ENCODE measurements around the gene CD2.

- TF ChIP-seq CTCF (IDR thresholded peaks at IDR 0.05), result no peak
- no peak for TF ChIP-seq POLR2A (IDR thresholded peaks at IDR 0.05; ENCODE audit: low read depth)
These were observed at the start of gene CD2 for GRCh38 chr1:116754198-116754977.

All from esophagus muscularis mucosa (tissue), 3 donors.